Upper lobe of right lung (tissue), 1 donor: Measurements from ENCODE around the gene CKAP2L. TPM values are rescaled to one million over a fixed set of nuclear protein-coding genes. Genes with fewer than 3 reads are reported as not detected.

ENCODE experiments used
- ATAC-seq: fragments of 200-7000 bp; cut with Tn5 transposase; one replicate; pipeline ENCODE4 v1.9.1; 2020; ENCODE audit warnings: mild to moderate bottlenecking, moderate library complexity
- DNase-seq: peaks from one replicate; pipeline ENCODE4 v3.0.0-alpha.2; 2020
- H3K27ac ChIP-seq: fragments of 200-600 bp; one replicate; pipeline ENCODE4 v1.8.0; 2022
- H3K27me3 ChIP-seq: fragments of 200-600 bp; one replicate; pipeline ENCODE4 v1.8.0; 2022; ENCODE audit warnings: mild to moderate bottlenecking
- H3K36me3 ChIP-seq: fragments of 200-600 bp; one replicate; pipeline ENCODE4 v1.8.0; 2022
- H3K4me1 ChIP-seq: fragments of 200-600 bp; one replicate; pipeline ENCODE4 v1.8.0; 2022
- H3K4me3 ChIP-seq: fragments of 200-600 bp; one replicate; pipeline ENCODE4 v1.8.0; 2022; ENCODE audit warnings: mild to moderate bottlenecking
- H3K9me3 ChIP-seq: fragments of 200-600 bp; one replicate; pipeline ENCODE4 v1.8.0; 2022
- intact Hi-C: fragments of 100-400 bp; cut with DNase I; formaldehyde crosslinking; loops from one replicate; pipeline ENCODE4 v1.11.0; 2022
- total RNA-seq: library from RNA; stranded (reverse); fragmentation: NEBNext Ultra II Directional; extraction: Animal tissue kit (Norgen Biotek cat#: 25700); gene quantifications from one replicate; pipeline ENCODE4 v1.2.1, GENCODE V29; 2021
- TF ChIP-seq, protein P1 (sequence below): fragments of 200-600 bp; IDR thresholded peaks from one replicate; pipeline ENCODE4 v1.8.0; 2022; ENCODE audit warnings: antibody characterized with exemption
- donor health status: DM: no; HTN: yes; CAD: no; lungs with severe emphysema.

Gene CKAP2L
- total RNA-seq, 1 donor from 2014 or later, result 0.46 TPM

DNA sequence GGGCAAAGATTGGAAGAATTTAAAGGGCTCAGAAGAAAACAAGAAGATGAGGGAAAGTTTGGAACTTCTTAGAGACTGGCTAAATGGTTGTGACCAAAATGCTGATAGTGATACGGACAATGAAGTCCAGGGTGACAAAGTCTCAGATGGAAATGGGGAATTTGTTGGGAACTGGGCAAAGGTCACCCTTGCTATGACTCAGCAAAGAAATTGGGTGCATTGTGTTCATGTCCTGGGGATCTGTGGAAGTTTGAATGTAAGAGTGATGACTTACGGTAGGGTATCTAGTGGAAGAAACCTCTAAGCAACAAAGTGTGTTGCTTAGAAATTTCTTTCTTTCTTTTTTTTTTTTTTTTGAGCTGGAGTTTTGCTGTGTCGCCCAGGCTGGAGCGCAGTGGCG, 25.9 kb upstream of the CKAP2L start:
- no peaks in the 10 kb centered on the region for H3K36me3 ChIP-seq
- TF ChIP-seq, protein P1, sequence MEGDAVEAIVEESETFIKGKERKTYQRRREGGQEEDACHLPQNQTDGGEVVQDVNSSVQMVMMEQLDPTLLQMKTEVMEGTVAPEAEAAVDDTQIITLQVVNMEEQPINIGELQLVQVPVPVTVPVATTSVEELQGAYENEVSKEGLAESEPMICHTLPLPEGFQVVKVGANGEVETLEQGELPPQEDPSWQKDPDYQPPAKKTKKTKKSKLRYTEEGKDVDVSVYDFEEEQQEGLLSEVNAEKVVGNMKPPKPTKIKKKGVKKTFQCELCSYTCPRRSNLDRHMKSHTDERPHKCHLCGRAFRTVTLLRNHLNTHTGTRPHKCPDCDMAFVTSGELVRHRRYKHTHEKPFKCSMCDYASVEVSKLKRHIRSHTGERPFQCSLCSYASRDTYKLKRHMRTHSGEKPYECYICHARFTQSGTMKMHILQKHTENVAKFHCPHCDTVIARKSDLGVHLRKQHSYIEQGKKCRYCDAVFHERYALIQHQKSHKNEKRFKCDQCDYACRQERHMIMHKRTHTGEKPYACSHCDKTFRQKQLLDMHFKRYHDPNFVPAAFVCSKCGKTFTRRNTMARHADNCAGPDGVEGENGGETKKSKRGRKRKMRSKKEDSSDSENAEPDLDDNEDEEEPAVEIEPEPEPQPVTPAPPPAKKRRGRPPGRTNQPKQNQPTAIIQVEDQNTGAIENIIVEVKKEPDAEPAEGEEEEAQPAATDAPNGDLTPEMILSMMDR, result no peak
- H3K27me3 ChIP-seq, result no peaks in the 10 kb centered on the region
- DNase-seq (no peak), ATAC-seq (no peak)
- intact Hi-C loops, result no loop called here
- H3K4me3 ChIP-seq, result no peak overlapping the region
- H3K4me1 ChIP-seq, result peaks cover 12% of the 10 kb centered on the region
- no peak overlapping the region for H3K27ac ChIP-seq
- H3K9me3 ChIP-seq, result no peaks in the 10 kb centered on the region

DNA sequence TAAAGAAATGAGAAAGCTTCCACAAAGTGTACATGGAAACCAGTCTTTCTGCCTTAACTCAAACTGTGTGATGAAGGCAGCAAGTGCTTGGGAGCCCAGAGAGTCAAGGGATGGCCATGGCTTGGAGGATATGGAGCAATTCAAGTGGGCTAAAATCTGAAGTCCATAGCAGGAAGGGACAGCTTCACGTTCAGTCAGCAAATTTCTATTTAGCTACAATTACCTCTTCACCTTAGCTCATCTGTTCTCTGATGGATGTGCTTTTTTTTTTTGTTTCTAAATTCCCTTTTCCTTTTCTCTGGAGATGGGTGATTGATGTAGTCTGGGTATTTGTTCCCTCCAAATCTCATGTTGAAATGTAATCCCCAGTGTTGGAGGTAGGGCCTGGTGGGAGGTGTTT, 24.8 kb upstream of the CKAP2L start:
- Histone ChIP-seq H3K4me3 (no peak overlapping the region), H3K4me1 (peaks cover 5% of the 10 kb centered on the region), H3K9me3 (no peaks in the 10 kb centered on the region), H3K27me3 (no peaks in the 10 kb centered on the region), H3K27ac (no peak overlapping the region), H3K36me3 (no peaks in the 10 kb centered on the region)
- DNase-seq (no peak), ATAC-seq (no peak)
- intact Hi-C loops, result no loop called here
- TF ChIP-seq, protein P1, result no peak

DNA sequence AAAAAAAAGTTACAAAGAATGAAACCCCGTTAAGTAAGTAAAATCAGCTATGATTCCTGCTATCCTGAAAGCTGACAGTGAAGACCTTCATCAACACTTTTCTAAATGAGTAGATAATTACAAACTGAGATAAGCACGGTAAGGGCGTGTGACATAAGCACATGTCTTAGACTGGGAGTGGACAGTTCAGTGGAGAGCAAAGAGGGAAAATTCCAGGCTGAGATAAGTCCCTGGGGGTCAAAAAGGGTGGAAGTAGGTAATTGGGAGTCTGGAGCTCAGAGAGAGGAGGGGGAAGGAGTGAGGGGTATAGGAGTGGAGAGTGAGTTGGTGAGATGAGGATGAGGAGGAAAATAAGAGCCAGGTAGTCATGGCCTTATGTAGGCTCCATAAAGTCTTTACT, 24.2 kb upstream of the CKAP2L start:
- H3K27ac ChIP-seq, result no peak overlapping the region
- no peak for ATAC-seq
- no peak overlapping the region for H3K4me3 ChIP-seq
- H3K9me3 ChIP-seq, result no peaks in the 10 kb centered on the region
- DNase-seq, result no peak
- intact Hi-C loops, result no loop called here
- H3K36me3 ChIP-seq, result no peaks in the 10 kb centered on the region
- no peaks in the 10 kb centered on the region for H3K4me1 ChIP-seq
- TF ChIP-seq, protein P1, result no peak
- H3K27me3 ChIP-seq, result no peaks in the 10 kb centered on the region

DNA sequence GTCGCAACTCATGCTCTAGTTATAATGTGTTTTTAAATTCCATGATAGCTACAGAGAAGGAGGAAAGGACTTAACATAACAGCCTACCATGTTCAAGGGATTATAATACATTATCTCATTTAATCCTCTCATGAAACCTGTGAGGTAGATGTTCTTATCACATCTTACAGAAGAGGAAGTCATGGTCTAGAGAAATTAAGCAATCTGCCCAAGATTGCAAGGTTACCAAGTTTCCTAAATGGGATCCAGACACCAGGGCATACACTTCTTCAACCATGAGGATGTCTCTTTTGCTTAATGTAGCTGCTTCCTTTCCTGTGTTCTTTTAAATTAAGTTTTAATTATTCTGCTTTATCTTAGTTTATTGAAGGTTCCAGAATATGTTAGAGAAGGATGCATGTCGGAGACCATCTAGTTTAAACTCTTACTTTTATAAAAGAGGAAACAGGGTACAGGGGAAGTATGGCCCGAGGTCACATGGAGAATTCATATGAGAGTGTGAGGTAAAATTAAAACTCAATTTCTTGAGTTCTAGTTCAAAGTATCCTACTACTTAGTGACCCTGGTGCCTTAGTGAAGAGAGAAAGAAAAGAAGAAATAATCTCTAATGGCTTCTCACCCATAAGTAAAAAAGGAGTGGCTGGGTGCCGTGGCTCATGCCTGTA, 23.5 kb upstream of the CKAP2L start:
- TF ChIP-seq, protein P1, result no peak
- intact Hi-C loops, result no loop called here
- no peak for DNase-seq

DNA sequence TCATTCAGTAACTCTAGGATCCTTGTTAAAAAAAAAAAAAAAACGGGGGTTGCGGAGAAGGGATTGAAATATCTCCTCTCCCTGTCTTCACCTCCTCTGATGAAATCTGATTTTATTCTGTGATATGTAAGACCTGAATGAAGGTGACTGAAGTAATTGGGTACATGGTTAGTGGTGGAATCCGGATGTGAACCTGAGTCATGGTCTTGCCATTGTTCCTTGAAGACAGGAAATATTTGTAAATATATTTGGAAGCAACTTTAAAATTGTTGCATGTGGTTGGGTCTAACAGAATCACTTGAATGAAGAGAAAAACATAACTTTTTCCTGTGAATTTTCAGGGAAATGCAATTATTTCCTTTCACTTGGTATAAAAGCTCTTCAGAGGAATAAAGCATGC, 22.9 kb upstream of the CKAP2L start:
- H3K4me1 ChIP-seq, result no peaks in the 10 kb centered on the region
- no peaks in the 10 kb centered on the region for H3K27me3 ChIP-seq
- H3K9me3 ChIP-seq, result no peaks in the 10 kb centered on the region
- no peak overlapping the region for H3K27ac ChIP-seq
- H3K36me3 ChIP-seq, result no peaks in the 10 kb centered on the region
- no peak for DNase-seq
- H3K4me3 ChIP-seq, result no peak overlapping the region
- intact Hi-C loops, result no loop called here
- ATAC-seq, result no peak
- TF ChIP-seq, protein P1, result no peak

More for the DNA sequence above, 23.5 kb upstream of the CKAP2L start:
- Histone ChIP-seq H3K9me3 (no peaks in the 10 kb centered on the region), H3K4me3 (no peak overlapping the region), H3K4me1 (no peaks in the 10 kb centered on the region), H3K36me3 (no peaks in the 10 kb centered on the region), H3K27me3 (no peaks in the 10 kb centered on the region), H3K27ac (no peak overlapping the region)
- ATAC-seq, result peak; percentile 69
